IMR-90 (cell line): ENCODE results near the gene SOCS6. TPM values are rescaled to one million over a fixed set of nuclear protein-coding genes. Genes with fewer than 3 reads are reported as not detected.

ENCODE experiments used
- ATAC-seq: fragments of 200-7000 bp; cut with Tn5 transposase; 2 replicates; pipeline ENCODE4 v1.9.1; 2020; ENCODE audit warnings: low read depth, mild to moderate bottlenecking, moderate library complexity
- BruUV-seq: library from RNA; stranded (reverse); fragments of 400-500 nt; replicated peaks from 2 replicates; lab custom pipeline; 2021; lab: Mats Ljungman, UMichigan
- CTCF ChIA-PET: fragments of 300-600 bp; formaldehyde crosslinking; extraction: SDS; loops from one replicate; lab custom pipeline; 2021; ENCODE audit warnings: antibody characterized with exemption; lab: Yijun Ruan, JAX
- POLR2A ChIA-PET: fragments of 300-600 bp; sonication (Branson Sonifier 250); formaldehyde crosslinking; loops from one replicate; lab custom pipeline; 2022; ENCODE audit warnings: antibody characterized with exemption; ENCODE audit not compliant: unreplicated experiment; lab: Charles Lee
- DNase-seq: peaks from one replicate; pipeline ENCODE4 v3.0.0; 2013
- H2AFZ ChIP-seq: replicated peaks from 2 replicates; pipeline ENCODE3; 2013; ENCODE audit warnings: low read length, mild to moderate bottlenecking; ENCODE audit not compliant: poor library complexity
- H2AK5ac ChIP-seq: 2 replicates; pipeline ENCODE4 v1.6.1; 2013; ENCODE audit warnings: low read depth, low read length, inconsistent platforms
- H2AK9ac ChIP-seq: replicated peaks from 2 replicates; pipeline ENCODE3; 2013; ENCODE audit warnings: mild to moderate bottlenecking, low read depth, low read length, moderate library complexity; ENCODE audit not compliant: poor library complexity
- H2BK120ac ChIP-seq: 2 replicates; pipeline ENCODE4 v1.6.1; 2013; ENCODE audit warnings: low read depth, low read length, inconsistent platforms
- H2BK15ac ChIP-seq: 3 replicates; pipeline ENCODE4 v1.6.1; 2013; ENCODE audit warnings: low read depth, low read length, inconsistent platforms
- H2BK20ac ChIP-seq: 2 replicates; pipeline ENCODE4 v1.6.1; 2013; ENCODE audit warnings: low read depth, mild to moderate bottlenecking, inconsistent platforms, low read length, moderate library complexity
- H2BK5ac ChIP-seq: 2 replicates; pipeline ENCODE4 v1.6.1; 2013; ENCODE audit warnings: mild to moderate bottlenecking, low read depth, low read length, inconsistent platforms; ENCODE audit not compliant: poor library complexity, severe bottlenecking
- H3K14ac ChIP-seq: replicated peaks from 2 replicates; pipeline ENCODE4 v1.6.1; 2013; ENCODE audit warnings: low read depth, low read length, inconsistent platforms
- H3K18ac ChIP-seq: 2 replicates; pipeline ENCODE4 v1.6.1; 2013; ENCODE audit warnings: low read depth, low read length, control low read depth
- H3K23ac ChIP-seq: 2 replicates; pipeline ENCODE4 v1.6.1; 2013; ENCODE audit warnings: low read depth, low read length, inconsistent platforms
- H3K27ac ChIP-seq: 2 replicates; pipeline ENCODE4 v1.5.1; 2013; ENCODE audit warnings: mild to moderate bottlenecking, control low read depth, low read length; ENCODE audit not compliant: insufficient read depth
- H3K27me3 ChIP-seq: 2 replicates; pipeline ENCODE4 v1.6.1; 2013; ENCODE audit warnings: low read length; ENCODE audit not compliant: control insufficient read depth, insufficient read depth
- H3K36me3 ChIP-seq: 2 replicates; pipeline ENCODE4 v1.6.1; 2013; ENCODE audit warnings: low read length, mixed read lengths; ENCODE audit not compliant: control insufficient read depth, insufficient read depth
- H3K4ac ChIP-seq: 2 replicates; pipeline ENCODE4 v1.6.1; 2013; ENCODE audit warnings: low read depth, low read length, inconsistent platforms
- H3K4me1 ChIP-seq: 2 replicates; pipeline ENCODE4 v1.6.1; 2013; ENCODE audit warnings: low read length, mixed read lengths; ENCODE audit not compliant: control insufficient read depth, insufficient read depth
- H3K4me2 ChIP-seq: 2 replicates; pipeline ENCODE4 v1.6.1; 2013; ENCODE audit warnings: low read depth, mild to moderate bottlenecking, control low read depth, low read length, moderate library complexity
- H3K4me3 ChIP-seq: 2 replicates; pipeline ENCODE4 v1.5.1; 2013; ENCODE audit warnings: low read depth, mild to moderate bottlenecking, control low read depth, low read length, moderate library complexity; ENCODE audit not compliant: insufficient read depth
- H3K56ac ChIP-seq: 2 replicates; pipeline ENCODE4 v1.6.1; 2013; ENCODE audit warnings: low read length, inconsistent platforms; ENCODE audit not compliant: insufficient read depth; ENCODE audit errors: extremely low read depth
- H3K79me1 ChIP-seq, 2 experiments: 2 replicates each; pipeline ENCODE4 v1.6.1; 2013; ENCODE audit warnings: low read length in 2 of 2, inconsistent platforms in 1 of 2, low read depth in 1 of 2
- H3K9ac ChIP-seq: 2 replicates; pipeline ENCODE4 v1.6.1; 2013; ENCODE audit warnings: low read depth, low read length, control low read depth
- H3K9me1 ChIP-seq: 2 replicates; pipeline ENCODE4 v1.6.1; 2013; ENCODE audit warnings: low read length, inconsistent platforms; ENCODE audit not compliant: insufficient read depth
- H3K9me3 ChIP-seq: 2 replicates; pipeline ENCODE4 v1.6.1; 2013; ENCODE audit warnings: low read length; ENCODE audit not compliant: control insufficient read depth, insufficient read depth
- H4K20me1 ChIP-seq: 2 replicates; pipeline ENCODE4 v1.6.1; 2013; ENCODE audit warnings: low read length, inconsistent platforms; ENCODE audit not compliant: insufficient read depth
- H4K5ac ChIP-seq: 2 replicates; pipeline ENCODE4 v1.6.1; 2013; ENCODE audit warnings: mild to moderate bottlenecking, low read depth, low read length, control low read depth
- H4K8ac ChIP-seq, 2 experiments: 2 replicates each; pipeline ENCODE4 v1.6.1; 2013; ENCODE audit warnings: low read depth in 2 of 2, low read length in 2 of 2, control low read depth in 1 of 2, inconsistent platforms in 1 of 2
- H4K91ac ChIP-seq: 2 replicates; pipeline ENCODE4 v1.6.1; 2013; ENCODE audit warnings: low read depth, low read length, inconsistent platforms; ENCODE audit not compliant: insufficient read depth
- BHLHE40 ChIP-seq: fragments of 150-350 bp; IDR thresholded peaks from 2 replicates; pipeline ENCODE4 v1.6.1; 2016; ENCODE audit warnings: mild to moderate bottlenecking, low read depth, low read length
- CEBPB ChIP-seq: IDR thresholded peaks from 2 replicates; pipeline ENCODE4 v1.6.1; 2012; ENCODE audit warnings: low read depth, low read length, improper control_type of control experiment
- CHD1 ChIP-seq: IDR thresholded peaks from 2 replicates; pipeline ENCODE4 v1.6.1; 2012; ENCODE audit warnings: low read depth, low read length, improper control_type of control experiment
- ELK1 ChIP-seq: fragments of 150-350 bp; IDR thresholded peaks from 2 replicates; pipeline ENCODE4 v1.6.1; 2016; ENCODE audit warnings: low read depth, mild to moderate bottlenecking, low read length, moderate library complexity, borderline replicate concordance
- FOS ChIP-seq: fragments of 150-350 bp; IDR thresholded peaks from 2 replicates; pipeline ENCODE4 v1.6.1; 2016; ENCODE audit warnings: low read depth, low read length
- MAFK ChIP-seq: IDR thresholded peaks from 2 replicates; pipeline ENCODE4 v1.6.1; 2012; ENCODE audit warnings: low read depth, low read length, improper control_type of control experiment
- MAZ ChIP-seq: IDR thresholded peaks from 2 replicates; pipeline ENCODE4 v1.6.1; 2012; ENCODE audit warnings: low read depth, mild to moderate bottlenecking, low read length, improper control_type of control experiment, moderate library complexity, borderline replicate concordance
- MXI1 ChIP-seq: IDR thresholded peaks from 2 replicates; pipeline ENCODE4 v1.6.1; 2012; ENCODE audit warnings: low read depth, mild to moderate bottlenecking, low read length, moderate library complexity, borderline replicate concordance
- NFE2L2 ChIP-seq: fragments of 150-350 bp; IDR thresholded peaks from 2 replicates; pipeline ENCODE4 v1.6.1; 2016; ENCODE audit warnings: low read depth, mild to moderate bottlenecking, low read length
- POLR2A ChIP-seq: IDR thresholded peaks from 2 replicates; pipeline ENCODE4 v1.6.1; 2012; ENCODE audit warnings: mild to moderate bottlenecking, low read depth, low read length
- RAD21 ChIP-seq: IDR thresholded peaks from 2 replicates; pipeline ENCODE4 v1.6.1; 2012; ENCODE audit warnings: low read length, improper control_type of control experiment
- RFX5 ChIP-seq: IDR thresholded peaks from 2 replicates; pipeline ENCODE4 v1.8.0; 2012; ENCODE audit warnings: low read depth, mild to moderate bottlenecking, low read length, moderate library complexity
- USF2 ChIP-seq: fragments of 150-350 bp; IDR thresholded peaks from 2 replicates; pipeline ENCODE4 v1.6.1; 2017; ENCODE audit warnings: mild to moderate bottlenecking, antibody characterized with exemption, low read length, low read depth
- WGBS, 2 experiments: methylation state at CpG; one replicate each; pipeline versions ENCODE4 v1.1.5 to v1.1.7; 2013; ENCODE audit warnings: missing lambda C conversion rate in 2 of 2; ENCODE audit not compliant: insufficient read length in 1 of 2; ENCODE audit errors: extremely low coverage in 2 of 2; 5-methylcytosine and 5-hydroxymethylcytosine counted together
- dilution Hi-C: fragments of 300-500 bp; cut with HindIII; formaldehyde crosslinking; loops from one replicate; pipeline ENCODE4 v1.14.3; 2018; ENCODE audit warnings: low sequenced_read_pairs; ENCODE audit not compliant: unreplicated experiment
- in situ Hi-C: fragments of 300-500 bp; cut with MboI; formaldehyde crosslinking; loops from 3 replicates; pipeline ENCODE4 v1.14.3; 2019; ENCODE audit warnings: low sequenced_read_pairs, inconsistent platforms, mixed read lengths
- intact Hi-C: fragments of 100-400 bp; cut with micrococcal nuclease; formaldehyde crosslinking; loops from 2 replicates; pipeline ENCODE4 v1.10.0; 2022
- polyA plus RNA-seq, 3 experiments: library from polyadenylated mRNA; depleted of rRNA; stranded (reverse); fragments of >200 nt; gene quantifications; 2 replicates each; pipeline ENCODE4 v1.2.3, GENCODE V29; 2012; ENCODE audit warnings: low replicate concordance in 1 of 3
- total RNA-seq: library from RNA; depleted of rRNA; stranded (reverse); fragments of >200 nt; gene quantifications from 2 replicates; pipeline ENCODE4 v1.2.3, GENCODE V29; 2012

SOCS6 gene
- total and polyA plus RNA-seq, 2 of the 4 experiments (the other 2 are of a cell fraction): 21.3 to 57.4 TPM

GRCh38 chr18:70308555-70309294, 19.9 kb downstream of the SOCS6 start:
- intact Hi-C loops: no loop called here
- Histone ChIP-seq H3K4me2 (no peak overlapping the region), H3K36me3 (no peaks in the 10 kb centered on the region), H3K4ac (no peak overlapping the region), H4K20me1 (peaks cover 73% of the 10 kb centered on the region), H3K9me3 (no peaks in the 10 kb centered on the region), H3K27ac (no peak overlapping the region), H2AK5ac (no peak overlapping the region), H3K56ac (no peak overlapping the region), H3K23ac (no peak overlapping the region), H2AK9ac (no peak overlapping the region), H2BK20ac (no peak overlapping the region), H3K14ac (no peak overlapping the region), H2BK5ac (no peak overlapping the region), H2BK120ac (no peak overlapping the region), H3K4me3 (no peak overlapping the region), H4K8ac (no peak overlapping the region), H3K9me1 (peaks cover 7% of the 10 kb centered on the region), H3K4me1 (0 out of 2 replicates have a peak, but pooled peaks cover 2% of the 10 kb centered on the region), H2BK15ac (no peak overlapping the region), H4K91ac (no peak overlapping the region), H2AFZ (no peak overlapping the region), H3K79me1 (peaks cover 0 to 56% of the 10 kb centered on the region in 2 experiments; a peak in 3 of 4 replicates), H4K5ac (no peak overlapping the region), H3K27me3 (no peaks in the 10 kb centered on the region), H3K9ac (no peak overlapping the region), H3K18ac (no peak overlapping the region)
- ChIA-PET CTCF (no interaction called here), POLR2A (no interaction called here)
- dilution Hi-C loops: no loop called here
- TF ChIP-seq POLR2A: no peak
- no peak for TF ChIP-seq CEBPB
- no peak for TF ChIP-seq USF2
- no peak for TF ChIP-seq MAZ
- TF ChIP-seq RAD21: no peak
- no peak for TF ChIP-seq FOS
- no peak for TF ChIP-seq BHLHE40
- TF ChIP-seq RFX5: no peak
- TF ChIP-seq CHD1: no peak
- TF ChIP-seq MXI1: no peak
- no peak for TF ChIP-seq MAFK
- TF ChIP-seq NFE2L2: no peak
- no peak for TF ChIP-seq ELK1
- no TSS peak for BruUV-seq
- DNase-seq: no peak
- in situ Hi-C loops: no loop called here
- no peak for ATAC-seq
- WGBS, 2 experiments: no CpG with 5 or more reads among the region's 1 CpG
